GM10266 (cell line): ENCODE results near the gene NAA38.

Experiments used
- DNase-seq: peaks from one replicate; pipeline ENCODE4 v3.0.0; 2012; ENCODE audit errors: extremely low spot score
- CTCF ChIP-seq: IDR thresholded peaks from 2 replicates; pipeline ENCODE4 v1.5.1; 2012; ENCODE audit warnings: mild to moderate bottlenecking, low read depth; ENCODE audit not compliant: control insufficient read depth, insufficient read depth; ENCODE audit errors: missing control alignments

Gene NAA38

GRCh38 chr17:7833795-7834541, 23.4 kb downstream of the NAA38 start, which contains the start of gene KDM6B:
Gene KDM6B (plus strand): TSS chr17:7834217. CDS start chr17:7845555, 11,338 bp downstream.
- TF ChIP-seq CTCF: no peak
- peak; percentile 91 for DNase-seq

- TF ChIP-seq CTCF: no peak
- DNase-seq: no peak
Observed at GRCh38 chr17:7833011-7833794, 24.2 kb downstream of the NAA38 start.

- DNase-seq: no peak
- TF ChIP-seq CTCF: no peak
Observed at GRCh38 chr17:7832431-7832830, 24.9 kb downstream of the NAA38 start.

DNA sequence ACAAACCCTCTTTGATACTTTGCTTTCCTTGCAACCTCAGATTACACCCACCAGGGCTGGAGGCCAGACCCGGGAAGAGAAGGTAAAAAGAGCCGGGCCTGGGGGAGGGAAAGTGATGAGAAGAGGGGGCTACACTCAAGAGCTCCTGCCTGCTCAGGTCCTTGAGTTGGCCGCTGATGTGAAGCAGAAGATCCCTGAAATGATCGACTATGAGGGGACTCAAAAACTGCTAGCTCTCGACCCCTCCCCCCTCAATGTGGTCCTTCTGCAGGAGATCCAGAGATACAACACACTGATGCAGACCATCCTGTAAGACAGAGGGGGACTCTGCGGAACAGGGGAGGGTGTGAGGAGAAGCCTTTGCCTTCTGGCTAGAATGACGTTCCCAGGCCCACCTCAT, 26.1 kb downstream of the NAA38 start:
- DNase-seq: no peak
- TF ChIP-seq CTCF: no peak

GRCh38 chr17:7830616-7831015, 26.7 kb downstream of the NAA38 start:
- DNase-seq: no peak
- no peak for TF ChIP-seq CTCF

- no peak for TF ChIP-seq CTCF
Observed at GRCh38 chr17:7825206-7825990, 32.0 kb downstream of the NAA38 start.

More at GRCh38 chr17:7825206-7825990, 32.0 kb downstream of the NAA38 start:
- DNase-seq: no peak
